ENCODE data around the gene KRT86. TPM values are rescaled to one million over a fixed set of nuclear protein-coding genes. Genes with fewer than 3 reads are reported as not detected.

Gene KRT86
- total and polyA plus RNA-seq, 2 donors from 2014 or later, result 1.3 TPM; not detected in 1

DNA sequence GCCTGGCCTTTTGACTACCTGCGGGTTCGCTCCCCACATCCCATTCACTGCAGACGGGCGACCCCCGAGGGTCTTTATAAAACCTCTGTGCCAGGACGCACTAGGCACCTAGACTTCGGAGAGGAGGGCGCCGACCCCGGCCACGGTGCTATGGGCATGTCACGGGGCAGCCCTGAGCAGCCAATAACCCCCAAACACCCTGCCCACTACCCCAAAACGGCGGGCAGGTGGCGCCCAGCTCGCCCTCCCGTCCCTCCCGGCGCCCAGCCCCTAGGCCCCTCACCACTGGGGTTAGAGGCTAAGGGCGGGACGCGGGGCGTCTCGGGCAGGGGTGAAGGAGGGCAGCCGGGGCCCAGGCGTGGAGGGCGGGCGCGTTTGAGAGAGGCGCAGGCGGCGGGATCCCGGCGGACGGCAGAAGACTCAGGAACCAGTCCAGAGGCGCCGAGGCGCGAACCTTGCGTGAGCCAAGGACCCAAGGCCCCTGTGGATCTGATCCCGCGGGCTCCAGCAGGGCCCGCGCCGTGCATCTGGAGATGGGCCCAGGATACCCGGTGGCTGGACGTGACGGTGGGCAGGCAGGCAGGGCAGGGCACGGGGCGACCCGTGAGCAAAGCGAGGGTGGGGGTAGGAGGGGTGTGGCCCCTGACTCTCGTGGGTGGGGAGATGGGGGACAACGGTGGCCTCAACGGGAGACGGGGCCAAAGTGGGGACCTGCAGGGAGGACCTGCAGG, 81.8 kb downstream of the KRT86 start:
- H3K4me1 ChIP-seq (ENCODE audit: control insufficient read depth in 2 of 3, insufficient read depth in 2 of 3, low read depth in 1 of 3, low read length in 3 of 3), result no peaks in the 10 kb centered on the region
- no peaks in the 10 kb centered on the region for H3K27me3 ChIP-seq (ENCODE audit: control insufficient read depth, insufficient read depth, low read length)
- DNase-seq (no peak), FAIRE-seq (no peak)
- no peaks in the 10 kb centered on the region for H3K9me3 ChIP-seq (ENCODE audit: control insufficient read depth in 2 of 3, insufficient read depth in 1 of 3, low read length in 3 of 3)
- intact Hi-C loops (cut with DNase I), result no loop called here
- TF ChIP-seq, protein P1, sequence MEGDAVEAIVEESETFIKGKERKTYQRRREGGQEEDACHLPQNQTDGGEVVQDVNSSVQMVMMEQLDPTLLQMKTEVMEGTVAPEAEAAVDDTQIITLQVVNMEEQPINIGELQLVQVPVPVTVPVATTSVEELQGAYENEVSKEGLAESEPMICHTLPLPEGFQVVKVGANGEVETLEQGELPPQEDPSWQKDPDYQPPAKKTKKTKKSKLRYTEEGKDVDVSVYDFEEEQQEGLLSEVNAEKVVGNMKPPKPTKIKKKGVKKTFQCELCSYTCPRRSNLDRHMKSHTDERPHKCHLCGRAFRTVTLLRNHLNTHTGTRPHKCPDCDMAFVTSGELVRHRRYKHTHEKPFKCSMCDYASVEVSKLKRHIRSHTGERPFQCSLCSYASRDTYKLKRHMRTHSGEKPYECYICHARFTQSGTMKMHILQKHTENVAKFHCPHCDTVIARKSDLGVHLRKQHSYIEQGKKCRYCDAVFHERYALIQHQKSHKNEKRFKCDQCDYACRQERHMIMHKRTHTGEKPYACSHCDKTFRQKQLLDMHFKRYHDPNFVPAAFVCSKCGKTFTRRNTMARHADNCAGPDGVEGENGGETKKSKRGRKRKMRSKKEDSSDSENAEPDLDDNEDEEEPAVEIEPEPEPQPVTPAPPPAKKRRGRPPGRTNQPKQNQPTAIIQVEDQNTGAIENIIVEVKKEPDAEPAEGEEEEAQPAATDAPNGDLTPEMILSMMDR (IDR thresholded peaks at IDR 0.05; ENCODE audit: borderline replicate concordance, extremely low read depth, insufficient read depth), result no peak
- no peak overlapping the region for H3K9ac ChIP-seq (ENCODE audit: low read length in 3 of 3)
- H3K27ac ChIP-seq (ENCODE audit: low read depth in 2 of 2, low read length in 2 of 2), result no peak overlapping the region
- no peak overlapping the region for H3K4me3 ChIP-seq (ENCODE audit: low read length in 3 of 3)
- H3K36me3 ChIP-seq (ENCODE audit: control insufficient read depth in 2 of 3, insufficient read depth in 3 of 3, low read length in 3 of 3), result no peaks in the 10 kb centered on the region

DNA sequence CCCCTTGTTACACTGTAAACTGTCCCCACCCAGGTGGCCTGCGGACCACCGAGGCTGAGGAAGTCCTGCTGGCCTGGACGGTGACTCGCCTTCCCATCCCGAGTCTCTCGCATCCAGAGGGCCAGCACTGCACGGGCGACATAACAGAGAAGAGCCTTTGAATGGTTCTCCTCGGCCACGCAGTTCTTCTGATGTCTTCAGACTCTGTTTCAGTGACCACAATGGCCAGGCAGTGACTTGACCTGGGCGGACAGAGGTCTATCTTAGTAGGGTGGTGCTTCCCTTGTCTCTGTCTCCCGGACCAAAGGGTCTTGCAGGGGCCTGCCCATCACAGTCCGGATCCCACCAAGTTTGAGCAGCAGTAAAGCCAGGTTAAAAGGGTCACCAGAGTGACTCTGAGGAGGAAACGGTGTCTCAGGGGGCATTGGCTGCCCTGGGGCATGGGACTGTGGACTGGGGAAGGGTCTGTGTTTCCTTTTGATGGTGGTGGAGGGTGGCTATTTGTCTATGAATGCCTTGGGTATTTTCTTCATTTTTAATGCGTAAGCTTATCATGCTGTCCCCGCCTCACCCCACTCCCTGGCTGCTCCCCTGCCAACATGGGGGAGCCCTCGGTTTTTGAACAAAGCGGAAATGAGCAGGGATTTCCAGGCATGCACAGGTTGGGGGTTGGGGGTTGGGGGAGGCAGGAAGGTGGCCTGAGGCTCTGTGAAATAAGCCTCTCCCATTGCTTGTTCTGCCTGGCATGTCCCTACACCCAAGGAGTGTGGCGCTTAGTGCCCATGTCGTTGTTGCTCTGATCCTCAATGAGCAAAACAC, 82.5 kb downstream of the KRT86 start:
- no peaks in the 10 kb centered on the region for H3K4me1 ChIP-seq (ENCODE audit: control insufficient read depth in 2 of 3, insufficient read depth in 2 of 3, low read depth in 1 of 3, low read length in 3 of 3)
- H3K9ac ChIP-seq (ENCODE audit: low read length in 3 of 3), result no peak overlapping the region
- DNase-seq (no peak), FAIRE-seq (no peak)
- H3K27ac ChIP-seq (ENCODE audit: low read depth in 2 of 2, low read length in 2 of 2), result no peak overlapping the region
- intact Hi-C loops (cut with DNase I), result no loop called here
- TF ChIP-seq, protein P1 (IDR thresholded peaks at IDR 0.05; ENCODE audit: borderline replicate concordance, extremely low read depth, insufficient read depth), result no peak
- H3K36me3 ChIP-seq (ENCODE audit: control insufficient read depth in 2 of 3, insufficient read depth in 3 of 3, low read length in 3 of 3), result no peaks in the 10 kb centered on the region
- no peaks in the 10 kb centered on the region for H3K9me3 ChIP-seq (ENCODE audit: control insufficient read depth in 2 of 3, insufficient read depth in 1 of 3, low read length in 3 of 3)
- no peaks in the 10 kb centered on the region for H3K27me3 ChIP-seq (ENCODE audit: control insufficient read depth, insufficient read depth, low read length)
- no peak overlapping the region for H3K4me3 ChIP-seq (ENCODE audit: low read length in 3 of 3)

Other genes with a start within 250 kb of the KRT86 start
- 37.2 TPM for gene NR4A1, start 223.2 kb upstream of the KRT86 start, total RNA-seq
- 54.1 TPM for gene NR4A1, start 223.2 kb upstream of the KRT86 start, polyA plus RNA-seq (ENCODE audit: insufficient read depth, low read depth, low replicate concordance)
- 32.1 TPM for gene ATG101, start 204.7 kb upstream of the KRT86 start, total RNA-seq
- gene ATG101, start 204.7 kb upstream of the KRT86 start, polyA plus RNA-seq (ENCODE audit: insufficient read depth, low read depth, low replicate concordance), result 53.0 TPM
- gene SMIM41, start 194.9 kb upstream of the KRT86 start, total RNA-seq, result 0.31 TPM
- not detected for gene SMIM41, start 194.9 kb upstream of the KRT86 start, polyA plus RNA-seq (ENCODE audit: insufficient read depth, low read depth, low replicate concordance)
- gene KRT80, start 82.6 kb upstream of the KRT86 start, total RNA-seq, result 12.3 TPM
- gene KRT80, start 82.6 kb upstream of the KRT86 start, polyA plus RNA-seq (ENCODE audit: insufficient read depth, low read depth, low replicate concordance), result 1.0 TPM
- gene KRT7, start 41.4 kb upstream of the KRT86 start, total RNA-seq, result 1,490 TPM
- gene KRT7, start 41.4 kb upstream of the KRT86 start, polyA plus RNA-seq (ENCODE audit: insufficient read depth, low read depth, low replicate concordance), result 173 TPM
- not detected for gene KRT81, start 16.9 kb downstream of the KRT86 start, total RNA-seq
- gene KRT81, start 16.9 kb downstream of the KRT86 start, polyA plus RNA-seq (ENCODE audit: insufficient read depth, low read depth, low replicate concordance), result not detected
- not detected for gene KRT83, start 46.8 kb downstream of the KRT86 start, total RNA-seq
- not detected for gene KRT83, start 46.8 kb downstream of the KRT86 start, polyA plus RNA-seq (ENCODE audit: insufficient read depth, low read depth, low replicate concordance)
- gene KRT85, start 92.8 kb downstream of the KRT86 start, total RNA-seq, result not detected
- 0.58 TPM for gene KRT85, start 92.8 kb downstream of the KRT86 start, polyA plus RNA-seq (ENCODE audit: insufficient read depth, low read depth, low replicate concordance)
- gene KRT84, start 111.0 kb downstream of the KRT86 start, total RNA-seq, result not detected
- not detected for gene KRT84, start 111.0 kb downstream of the KRT86 start, polyA plus RNA-seq (ENCODE audit: insufficient read depth, low read depth, low replicate concordance)
- gene KRT82, start 131.7 kb downstream of the KRT86 start, total RNA-seq, result not detected
- gene KRT82, start 131.7 kb downstream of the KRT86 start, polyA plus RNA-seq (ENCODE audit: insufficient read depth, low read depth, low replicate concordance), result not detected
- not detected for gene KRT75, start 159.7 kb downstream of the KRT86 start, total RNA-seq
- gene KRT75, start 159.7 kb downstream of the KRT86 start, polyA plus RNA-seq (ENCODE audit: insufficient read depth, low read depth, low replicate concordance), result not detected
- not detected for gene KRT6B, start 177.5 kb downstream of the KRT86 start, total RNA-seq
- gene KRT6B, start 177.5 kb downstream of the KRT86 start, polyA plus RNA-seq (ENCODE audit: insufficient read depth, low read depth, low replicate concordance), result not detected
- gene KRT6C, start 199.2 kb downstream of the KRT86 start, total RNA-seq, result not detected
- not detected for gene KRT6C, start 199.2 kb downstream of the KRT86 start, polyA plus RNA-seq (ENCODE audit: insufficient read depth, low read depth, low replicate concordance)
- not detected for gene KRT6A, start 218.6 kb downstream of the KRT86 start, total RNA-seq
- gene KRT6A, start 218.6 kb downstream of the KRT86 start, polyA plus RNA-seq (ENCODE audit: insufficient read depth, low read depth, low replicate concordance), result not detected
- gene KRT5, start 245.7 kb downstream of the KRT86 start, total RNA-seq, result 0.69 TPM
- not detected for gene KRT5, start 245.7 kb downstream of the KRT86 start, polyA plus RNA-seq (ENCODE audit: insufficient read depth, low read depth, low replicate concordance)

All from kidney (tissue), 14 donors.